H1 (cell line): ENCODE data around the gene OGFOD3. TPM values are rescaled to one million over a fixed set of nuclear protein-coding genes. Genes with fewer than 3 reads are reported as not detected.

ENCODE experiments used
- BCL11A ChIP-seq, 2 experiments: IDR thresholded peaks; one replicate each; pipeline ENCODE4 v1.6.1; 2011; ENCODE audit warnings: low read depth in 2 of 2, low read length in 2 of 2, mild to moderate bottlenecking in 2 of 2
- CBX5 ChIP-seq: fragments of 300-800, 300-1000 bp; sonication (generic); IDR thresholded peaks from 2 replicates; pipeline ENCODE4 v1.7.1; 2016; ENCODE audit warnings: antibody characterized with exemption, low read length, low read depth
- NANOG ChIP-seq: IDR thresholded peaks from 2 replicates; pipeline ENCODE4 v1.6.1; 2011; ENCODE audit warnings: low read length, low read depth, mild to moderate bottlenecking, inconsistent platforms; ENCODE audit not compliant: insufficient read depth, poor library complexity, severe bottlenecking
- polyA plus RNA-seq, 7 experiments: library from polyadenylated mRNA; depleted of rRNA in 3 of 7; stranded (reverse) in 5 of 7; unstranded in 2 of 7; fragments of >200 nt in 5 of 7; fragments of 200-250 nt in 2 of 7; gene quantifications; 1 replicate in 5 of 7; 2 replicates in 1 of 7; 4 replicates in 1 of 7; pipeline versions ENCODE4 v1.2.1 to v1.2.3, GENCODE V29; 2011 to 2013; ENCODE audit warnings: missing spikeins in 2 of 7, mixed read lengths in 2 of 7
- total RNA-seq: library from RNA; stranded (reverse); fragmentation: NEBNext Ultra II Directional; extraction: Animal tissue kit (Norgen Biotek cat#: 25700); gene quantifications from 2 replicates; pipeline ENCODE4 v1.2.1, GENCODE V29; 2021

The OGFOD3 gene
- total and polyA plus RNA-seq, 2 of the 8 experiments (the other 6 are each of a cell fraction or from before 2014, with no cell fraction given): 21.1 to 21.8 TPM

DNA sequence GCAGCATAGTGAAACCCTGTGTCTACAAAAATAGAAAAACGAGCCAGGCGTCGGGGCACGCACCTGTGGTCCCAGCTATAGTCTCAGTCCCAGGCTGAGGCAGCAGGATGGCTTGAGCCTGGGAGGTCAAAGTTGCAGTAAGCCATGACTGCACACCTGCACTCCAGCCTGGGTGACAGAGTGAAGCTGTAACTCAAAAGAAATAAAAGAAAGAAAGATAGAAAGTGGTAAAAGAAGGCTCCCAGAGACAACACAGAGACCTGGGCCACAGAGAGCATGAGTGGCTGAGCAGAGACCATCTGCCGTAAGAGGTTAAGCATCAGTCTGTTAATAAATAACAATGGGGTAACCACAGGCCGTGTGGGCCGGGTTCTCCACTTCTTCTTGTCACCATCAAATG is 15.5 kb downstream of the OGFOD3 start (continued):
- TF ChIP-seq NANOG (no peak), BCL11A (IDR thresholded peaks at IDR 0.05; ENCODE audit: low read depth in 2 of 2, low read length in 2 of 2) (no peak), CBX5 (no peak)
